ENCODE results near the gene FLNC.

Gene FLNC

DNA sequence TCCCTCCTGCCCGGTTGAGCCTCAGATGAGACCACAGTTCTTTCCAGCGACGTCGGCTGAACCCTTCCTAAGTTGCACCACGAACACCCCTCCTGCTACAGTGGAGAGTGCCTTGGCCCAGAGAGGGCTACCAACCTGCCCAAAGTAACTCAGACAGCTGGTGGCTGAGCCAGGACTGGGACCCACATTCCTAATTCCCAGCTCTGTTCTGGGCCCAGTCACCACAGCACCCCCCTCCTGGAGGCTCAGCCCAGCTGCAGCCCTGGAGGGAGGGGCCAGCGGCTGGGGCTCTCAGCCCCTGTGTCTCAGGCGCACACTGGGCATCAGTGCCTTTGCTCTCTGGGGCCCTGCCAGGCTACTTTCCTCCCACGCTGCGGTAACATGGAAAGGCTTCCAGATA, 43.0 kb downstream of the FLNC start:
- peak in 1 of 10 donors; percentile 59 for DNase-seq
- intact Hi-C loops (cut with DNase I) = no loop called here

DNA sequence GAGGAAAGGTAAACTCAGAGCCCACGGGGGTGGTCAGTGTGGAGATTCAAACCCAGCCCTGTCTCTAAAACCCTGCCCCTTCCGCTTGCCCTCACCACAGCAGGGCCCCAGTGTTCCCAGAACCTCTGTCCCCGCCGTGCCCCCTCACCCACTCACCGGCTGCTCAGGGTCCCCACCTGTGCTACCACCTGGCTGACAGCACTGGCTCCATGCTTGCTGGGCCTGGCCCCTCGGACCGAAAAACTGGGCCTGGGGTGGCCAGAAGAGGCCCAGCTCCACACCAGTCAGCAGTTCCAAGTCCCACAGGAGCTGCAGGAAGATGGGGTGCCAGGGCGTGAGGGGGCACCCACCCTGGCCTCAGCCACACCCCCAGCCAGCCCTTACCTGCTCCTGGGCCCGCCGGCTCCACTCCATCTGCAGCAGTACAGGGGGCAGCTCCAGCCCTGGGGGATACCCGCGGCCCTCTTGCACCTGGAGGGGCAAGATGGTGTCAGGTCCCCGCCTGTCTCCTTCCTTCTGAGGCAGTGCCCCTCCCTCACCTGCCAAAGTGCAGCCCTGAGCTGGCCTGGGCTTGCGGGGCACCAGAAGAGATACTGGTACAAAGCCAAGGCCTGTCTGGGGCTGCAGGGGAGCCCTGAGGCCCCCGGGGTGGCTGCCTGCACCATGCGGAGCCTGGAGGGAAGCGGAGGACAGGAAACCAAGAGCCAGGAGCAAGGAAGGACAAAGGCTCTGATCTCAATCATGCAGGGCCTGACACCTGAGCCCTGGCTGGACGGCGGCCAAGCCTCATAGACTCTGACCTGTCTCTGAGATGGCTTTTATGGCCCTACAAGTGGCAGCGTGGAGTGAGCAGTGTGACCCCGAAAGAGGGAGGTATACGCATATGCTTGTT, 44.2 kb downstream of the FLNC start:
- DNase-seq = peak in 3 of 10 donors; percentile 58 to 82 (median 61)
- intact Hi-C loops (cut with DNase I) = no loop called here

DNA sequence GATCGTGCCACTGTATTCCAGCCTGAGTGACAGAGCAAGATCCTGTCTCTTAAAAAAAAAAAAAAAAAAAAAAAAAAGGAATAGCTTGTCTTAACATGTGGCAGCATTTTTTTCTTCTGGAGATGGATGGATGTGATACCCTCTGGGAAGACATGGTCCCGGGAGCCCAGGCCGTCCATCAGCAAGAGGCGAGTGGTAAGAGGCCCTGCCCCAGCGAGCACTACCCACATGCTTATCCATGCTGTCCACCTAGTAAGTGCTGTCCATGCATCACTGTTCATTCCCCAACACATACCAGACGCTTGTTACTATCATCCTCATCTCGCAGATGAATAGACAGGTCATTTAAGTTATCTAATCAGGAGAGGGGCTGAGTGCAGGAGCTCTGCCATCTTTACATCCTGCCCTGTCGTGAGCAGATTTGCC, 45.3 kb downstream of the FLNC start:
- intact Hi-C loops (cut with DNase I) = no loop called here
- DNase-seq = peak in 3 of 10 donors; percentile 7 to 46 (median 27)

DNA sequence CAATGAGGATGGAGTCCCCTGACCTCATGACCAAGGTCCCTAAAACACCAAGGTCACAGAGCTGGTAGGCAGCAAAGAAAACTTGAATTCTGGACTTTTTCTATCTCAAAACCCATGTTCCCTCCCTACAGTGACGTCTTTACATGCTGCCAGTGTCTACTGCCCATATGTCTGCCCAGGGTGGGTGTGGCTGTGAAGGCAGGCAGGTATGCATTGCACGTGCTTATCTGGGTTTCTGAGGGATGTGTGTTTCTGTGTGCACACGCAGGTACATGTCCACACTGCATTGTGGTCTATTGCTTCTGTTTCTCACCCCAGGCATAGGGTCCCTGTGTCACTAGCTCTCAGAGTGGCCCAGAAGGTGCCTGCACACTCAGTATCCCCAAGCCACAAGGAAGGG, 45.9 kb downstream of the FLNC start:
- intact Hi-C loops (cut with DNase I) = no loop called here
- DNase-seq = peak in 1 of 10 donors; percentile 24

DNA sequence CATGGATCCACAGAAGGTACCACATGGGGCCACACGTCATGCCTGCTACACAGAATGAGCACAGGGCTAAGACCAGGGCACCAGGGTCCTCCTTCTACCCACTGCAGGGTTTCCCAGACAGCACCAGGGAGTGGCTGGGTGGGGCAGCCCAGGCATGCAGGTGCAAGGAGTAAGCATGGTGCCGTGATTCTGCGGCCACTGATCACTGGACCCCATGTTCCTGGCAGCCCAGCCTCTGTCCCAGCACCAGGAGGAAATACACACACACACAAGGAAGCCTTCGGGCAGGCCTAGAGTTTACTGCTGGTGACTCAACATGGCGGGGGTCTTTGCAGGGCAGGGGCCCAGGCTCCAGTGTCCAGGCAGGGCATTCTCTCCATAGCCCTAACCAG, 46.4 kb downstream of the FLNC start:
- intact Hi-C loops (cut with DNase I) = no loop called here
- peak in 3 of 10 donors; percentile 34 to 64 (median 54) for DNase-seq

DNA sequence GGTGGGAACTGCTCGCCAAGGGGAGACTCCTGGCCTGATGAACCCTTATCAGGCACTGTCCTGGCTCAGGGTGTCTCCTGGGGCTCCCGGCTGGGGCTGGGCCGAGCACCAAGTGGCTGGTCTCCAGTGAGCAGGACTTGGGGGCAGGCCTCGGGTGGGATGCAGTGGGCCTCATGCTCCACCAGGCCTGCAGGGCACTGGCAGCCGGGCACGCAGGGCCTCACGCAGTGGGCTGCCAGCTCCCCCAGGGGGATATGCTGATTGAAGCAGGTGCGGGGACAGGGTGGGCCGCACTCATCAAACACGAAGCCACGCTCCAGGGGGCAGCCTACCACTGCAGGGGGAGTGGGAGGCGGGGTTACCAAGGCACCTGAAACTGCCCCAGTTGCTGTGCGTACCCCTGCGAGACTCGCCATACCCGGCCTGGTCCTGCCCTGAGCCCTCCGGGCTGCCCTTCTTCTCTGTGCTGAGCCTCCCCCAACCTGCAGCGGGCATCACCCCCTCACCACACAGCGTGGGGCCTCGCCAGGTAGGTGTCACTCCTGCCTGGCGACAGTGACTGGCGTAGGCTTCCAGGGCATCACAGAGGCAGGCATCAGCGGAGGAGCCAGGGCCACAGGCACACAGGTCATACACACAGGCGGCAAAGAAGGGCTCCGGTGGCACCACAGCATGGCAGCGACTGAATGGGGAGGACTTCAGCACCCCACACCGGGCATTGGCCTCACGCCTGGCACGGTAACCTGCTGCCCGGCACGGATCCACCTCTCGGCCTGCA, 47.0 kb downstream of the FLNC start:
- peak in 3 of 10 donors; percentile 58 to 83 (median 66) for DNase-seq
- intact Hi-C loops (cut with DNase I) = no loop called here

DNA sequence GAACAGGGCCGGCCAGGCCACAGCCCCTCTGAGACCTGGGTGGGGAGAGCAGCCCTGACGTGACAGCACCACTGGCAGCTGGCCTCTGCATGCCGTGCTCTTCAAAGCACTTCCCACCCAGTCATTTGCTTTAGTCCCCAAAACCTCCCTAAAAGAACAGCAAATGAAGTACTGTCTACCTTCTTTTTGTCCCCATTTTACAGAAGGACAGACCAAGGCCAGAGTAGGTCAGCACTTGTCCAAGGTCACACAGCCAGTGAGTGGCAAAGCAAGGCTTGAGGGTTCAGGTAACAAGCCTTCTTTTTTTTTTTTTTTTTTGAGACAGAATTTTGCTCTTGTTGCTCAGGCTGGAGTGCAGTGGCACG, 47.5 kb downstream of the FLNC start:
- intact Hi-C loops (cut with DNase I) = no loop called here
- DNase-seq = peak in 2 of 10 donors; percentile 17 to 29

DNA sequence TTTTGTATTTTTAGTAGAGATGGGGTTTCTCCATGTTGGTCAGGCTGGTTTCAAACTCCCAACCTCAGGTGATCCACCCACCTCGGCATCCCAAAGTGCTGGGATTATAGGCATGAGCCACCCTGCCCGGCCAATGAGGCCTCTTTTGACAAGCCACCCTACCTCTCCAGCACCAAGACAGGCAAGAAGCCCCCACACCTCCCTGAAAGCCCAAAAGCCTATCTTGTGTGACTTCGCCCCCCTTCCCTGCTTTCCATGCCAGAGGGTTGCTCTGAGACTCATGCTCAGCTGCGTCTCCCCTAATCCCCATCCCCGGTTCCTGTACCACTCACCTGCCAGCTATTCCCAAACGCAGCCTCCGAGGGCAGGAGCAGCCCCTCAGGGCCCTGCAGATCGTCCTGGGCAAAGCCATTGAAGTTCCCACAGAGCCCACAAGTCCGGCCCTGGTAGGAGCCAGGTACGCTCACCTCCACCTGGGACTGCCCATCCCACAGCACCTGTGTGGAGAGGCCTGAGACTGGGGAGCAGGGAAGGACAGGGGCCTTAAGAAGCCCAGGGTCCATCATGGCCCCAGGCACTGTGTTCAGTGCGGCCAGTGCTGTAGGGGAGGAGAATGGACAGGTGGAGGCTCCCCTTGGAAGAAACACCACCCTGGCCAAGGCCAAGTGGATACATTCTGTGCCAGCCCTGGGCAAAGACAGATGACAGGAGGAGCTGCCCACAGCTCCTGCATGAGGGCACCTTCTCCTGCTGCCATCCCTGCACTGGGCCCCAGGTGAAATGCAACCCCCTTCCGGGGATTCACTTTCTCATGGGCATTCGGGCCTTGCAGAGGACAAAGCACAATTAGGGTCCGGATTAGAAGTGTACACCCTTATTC, 48.3 kb downstream of the FLNC start:
- intact Hi-C loops (cut with DNase I) = no loop called here
- peak in 4 of 10 donors; percentile 6 to 77 (median 62) for DNase-seq

DNA sequence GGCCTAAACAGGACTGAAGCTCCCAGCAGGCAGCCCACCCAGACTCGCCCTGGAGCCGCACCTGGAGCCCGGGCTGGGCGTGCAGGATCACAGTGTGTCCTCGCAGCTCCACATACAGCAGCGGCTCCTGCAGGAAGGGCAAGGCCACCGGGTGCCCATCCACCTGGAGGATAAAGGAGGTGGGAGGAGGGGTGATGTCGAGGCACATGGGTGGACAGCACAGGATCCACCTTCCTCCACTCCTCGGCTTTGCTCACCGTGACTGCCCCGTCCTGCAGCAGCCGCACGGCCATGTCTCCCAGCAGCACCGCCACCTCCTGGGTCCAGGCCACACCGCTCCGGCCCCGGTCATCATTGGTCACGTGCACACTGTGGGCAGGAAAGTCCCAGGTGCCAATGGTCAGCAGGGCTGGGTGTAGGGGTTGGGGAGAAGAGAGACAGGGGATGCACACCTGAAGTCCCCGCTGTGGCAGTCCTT, 49.3 kb downstream of the FLNC start:
- intact Hi-C loops (cut with DNase I) = no loop called here
- DNase-seq = peak in 3 of 10 donors; percentile 72 to 82 (median 82)

DNA sequence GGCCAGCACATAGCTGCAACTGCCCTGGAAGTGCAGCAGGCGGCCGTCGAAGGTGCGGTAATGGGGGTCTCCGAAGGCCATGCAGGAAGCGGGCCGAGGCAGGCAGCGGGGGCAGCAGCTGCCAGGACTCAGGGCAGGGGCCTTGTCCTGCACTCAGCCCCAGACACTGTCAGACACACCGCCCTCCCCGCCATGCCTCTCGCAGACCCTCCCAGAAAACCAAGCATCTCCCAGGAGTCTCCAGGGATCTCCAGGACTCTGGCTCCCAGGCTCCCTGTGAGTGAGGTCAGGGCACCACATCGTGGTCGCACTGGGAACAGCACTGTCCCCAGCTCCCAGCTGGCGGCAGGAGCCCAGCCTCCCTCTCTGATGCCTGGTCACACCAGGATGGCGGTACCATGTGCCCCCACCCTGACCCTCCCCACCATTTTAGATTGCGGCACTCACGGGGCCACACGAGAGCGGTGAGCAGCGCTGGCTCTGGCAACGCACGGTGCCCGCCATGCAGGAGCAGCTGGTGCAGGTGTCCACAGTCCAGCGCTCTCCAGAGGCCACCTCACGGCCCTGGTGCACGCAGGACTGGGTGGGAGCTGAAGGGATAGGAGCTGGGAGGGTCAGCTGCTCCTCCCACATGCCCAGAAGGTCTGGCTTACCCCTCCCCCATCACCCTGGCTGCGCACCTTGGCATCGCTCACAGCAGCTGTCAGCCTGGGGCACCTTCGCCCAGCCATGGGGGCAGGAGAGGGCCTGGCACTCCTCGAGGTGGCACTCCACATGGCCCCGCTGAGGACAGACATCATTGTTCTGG, 49.9 kb downstream of the FLNC start:
- DNase-seq = peak; percentile 55 to 97 (median 78)
- intact Hi-C loops (cut with DNase I) = loop anchor here (5.0 kb wide), 3 partner anchors 88 to 453 kb away; partner anchors contain the start of genes CCDC136 and METTL2B

DNA sequence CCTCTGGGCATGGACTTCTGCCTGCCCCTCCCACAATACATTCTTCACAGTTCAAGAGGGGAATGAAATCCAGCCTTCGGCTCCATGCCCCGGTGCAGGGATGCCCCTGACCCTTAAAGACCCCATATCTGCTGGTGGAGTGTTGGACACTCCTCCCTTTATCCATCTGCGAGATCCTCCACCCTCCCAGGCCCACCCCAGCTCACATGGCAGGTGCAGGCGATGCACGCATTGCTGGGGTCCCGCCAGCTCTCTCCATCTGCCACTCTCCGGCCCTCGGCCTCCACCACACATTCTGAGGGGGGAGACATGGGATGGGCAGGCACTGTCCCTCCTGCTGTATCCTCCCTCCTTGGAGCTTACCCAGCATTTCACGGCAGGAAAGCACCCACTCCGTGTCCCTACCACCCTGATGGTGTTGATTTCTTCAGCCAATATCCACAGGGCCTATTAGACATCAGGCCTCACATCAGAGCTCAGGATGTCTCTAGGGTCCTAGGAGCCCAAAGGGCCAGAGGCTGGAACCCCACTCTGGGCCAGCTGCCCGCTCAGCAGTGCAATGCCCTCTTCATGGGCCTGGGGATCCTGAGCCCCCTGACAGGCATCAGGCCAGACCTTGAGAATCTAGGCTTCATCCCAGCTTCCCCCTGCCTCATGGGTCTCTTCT, 50.7 kb downstream of the FLNC start:
- intact Hi-C loops (cut with DNase I) = loop anchor here (5.0 kb wide), 3 partner anchors 89 to 454 kb away; partner anchors contain the start of genes CCDC136 and METTL2B
- peak in 3 of 10 donors; percentile 29 to 74 (median 67) for DNase-seq

DNA sequence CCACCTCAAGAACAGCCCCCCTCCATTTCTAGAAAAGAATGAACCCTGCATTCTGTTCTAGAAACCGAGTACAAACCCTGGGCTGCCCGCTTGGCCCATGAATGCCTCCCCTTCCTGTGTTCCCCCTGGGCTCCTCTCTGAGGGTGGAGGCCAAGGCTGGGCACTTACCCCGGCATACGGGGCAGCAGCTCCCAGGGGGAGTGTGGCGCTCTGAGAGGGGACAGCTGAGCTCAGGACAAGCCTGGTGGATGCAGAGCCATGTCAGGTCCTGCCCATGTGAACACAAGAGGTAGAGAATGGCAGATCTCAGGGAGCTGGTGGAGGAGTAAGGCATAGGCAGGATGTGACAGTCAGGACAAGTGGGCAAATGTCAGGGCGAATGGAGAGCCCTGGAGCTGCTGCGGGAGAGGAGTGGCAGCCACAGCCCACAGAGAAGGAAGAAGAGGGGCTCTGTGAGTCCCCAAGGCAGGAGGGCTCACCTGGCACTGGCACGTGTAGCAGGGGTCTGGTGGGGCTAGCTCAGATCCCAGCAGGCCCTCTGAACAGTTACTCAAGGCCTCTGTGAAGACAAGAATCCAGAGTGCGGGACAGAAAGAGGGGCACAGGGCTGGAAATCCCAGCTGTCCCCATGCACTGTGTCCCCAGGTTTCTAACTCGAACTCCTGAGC, 51.4 kb downstream of the FLNC start:
- DNase-seq = peak in 3 of 10 donors; percentile 20 to 78 (median 35)
- intact Hi-C loops (cut with DNase I) = loop anchor here (2.0 to 5.0 kb wide), 4 partner anchors 89 to 454 kb away; partner anchors contain the start of genes CCDC136 and METTL2B

DNA sequence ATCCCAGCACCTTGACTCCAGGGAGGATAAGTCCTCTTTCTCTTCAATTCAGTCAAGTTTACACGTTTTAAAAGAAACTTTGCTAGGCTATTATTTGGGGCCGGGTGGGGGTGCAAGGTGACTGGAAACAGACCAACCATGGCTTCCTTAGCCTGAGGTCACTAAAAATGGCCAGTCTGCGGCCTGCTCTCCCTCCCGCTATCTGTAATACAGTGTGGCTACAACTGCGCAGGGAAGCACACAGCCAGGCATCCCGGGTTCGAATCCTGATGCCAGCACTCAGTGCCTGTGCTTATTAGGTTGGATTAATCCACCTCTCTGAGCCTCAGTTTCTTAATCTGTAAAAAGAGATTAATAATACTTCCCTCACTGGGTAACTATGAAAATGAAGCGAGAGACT, 51.9 kb downstream of the FLNC start:
- intact Hi-C loops (cut with DNase I) = loop anchor here (2.0 to 5.0 kb wide), 4 partner anchors 90 to 455 kb away; partner anchors contain the start of genes CCDC136 and METTL2B
- DNase-seq = peak in 3 of 10 donors; percentile 41 to 55 (median 50)

DNA sequence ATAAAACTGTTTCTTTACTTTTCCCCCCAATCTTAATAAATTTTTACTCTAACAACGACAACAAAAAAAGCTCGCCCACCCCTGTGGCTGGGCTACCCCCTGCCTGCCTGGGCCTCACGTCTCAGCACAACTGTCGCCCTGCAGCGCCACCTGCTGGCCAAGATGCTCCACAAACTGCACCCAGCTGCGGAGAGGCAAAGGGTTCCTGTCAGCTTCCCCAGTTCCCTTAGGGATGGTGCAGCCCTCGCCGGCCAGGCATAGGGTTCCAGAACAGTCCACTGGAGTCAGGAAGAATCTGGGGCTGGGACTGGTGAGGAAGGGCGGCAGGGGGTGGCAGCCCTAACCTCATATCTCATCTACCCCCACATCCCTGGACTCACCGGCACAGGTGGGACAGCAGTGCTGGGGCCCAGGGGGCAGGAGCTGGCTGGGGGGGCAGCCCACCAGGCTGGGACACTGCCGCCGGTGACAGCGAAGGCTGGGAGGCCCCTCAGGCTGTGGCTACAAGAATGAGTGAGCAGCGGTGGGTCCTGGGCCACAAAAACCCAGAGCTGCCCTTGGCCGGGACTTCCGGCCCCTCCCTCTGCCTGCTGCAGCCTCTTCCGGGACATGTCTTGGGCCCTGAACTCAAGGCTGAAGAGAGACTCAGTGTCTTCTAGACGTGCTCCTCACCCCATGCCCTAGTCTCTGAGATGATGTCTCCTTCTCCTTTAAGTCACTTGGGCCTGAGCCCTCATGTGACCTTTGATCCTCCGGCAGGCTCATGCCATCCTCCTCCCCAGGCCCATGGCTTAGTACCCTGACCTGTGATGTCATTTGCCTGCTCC, 53.6 kb downstream of the FLNC start:
- peak; percentile 72 to 97 (median 86) for DNase-seq
- intact Hi-C loops (cut with DNase I) = loop anchor here (2.0 to 5.0 kb wide), 4 partner anchors 92 to 457 kb away; partner anchors contain the start of genes CCDC136 and METTL2B

DNA sequence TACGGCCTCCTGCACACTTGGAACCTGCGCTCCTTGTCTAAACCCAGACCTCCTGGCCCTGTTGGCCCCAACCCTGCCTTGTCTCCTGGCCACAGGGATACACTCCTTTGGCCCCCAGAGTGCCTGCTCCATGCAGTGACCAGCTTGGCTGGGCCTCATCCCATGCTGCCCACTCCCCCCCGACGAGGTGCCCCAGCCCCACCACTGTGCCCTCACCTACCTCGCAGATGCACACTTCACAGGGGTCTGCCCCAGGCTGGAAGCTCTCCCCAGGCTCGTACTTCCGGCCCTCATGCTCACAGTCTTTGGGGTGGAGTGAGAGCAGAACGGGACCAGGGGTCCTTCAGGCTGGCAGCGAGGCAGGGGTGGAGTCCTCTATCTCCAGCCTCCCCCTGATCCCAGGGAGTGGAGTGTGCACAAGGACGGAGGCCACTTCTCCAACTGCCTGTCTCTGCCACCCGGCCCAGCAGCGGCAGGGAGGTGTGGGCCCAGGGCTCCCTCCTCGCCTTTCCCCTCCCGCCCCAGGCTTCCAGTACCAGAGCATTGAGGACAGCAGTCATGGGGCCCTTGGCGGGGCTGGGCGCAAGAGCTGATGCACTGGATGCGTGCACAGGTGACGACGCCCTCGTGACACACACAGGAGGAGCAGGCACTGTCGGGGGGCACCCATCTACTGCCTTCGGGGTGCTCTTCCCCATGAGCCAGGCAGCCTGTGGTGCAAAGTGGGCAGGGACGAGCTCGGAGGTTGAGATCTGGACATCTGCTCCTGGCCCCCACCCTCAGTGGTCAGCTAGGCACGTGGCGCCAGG, 54.6 kb downstream of the FLNC start:
- peak in 4 of 10 donors; percentile 8 to 80 (median 62) for DNase-seq
- intact Hi-C loops (cut with DNase I) = loop anchor here (5.0 kb wide), 3 partner anchors 92 to 457 kb away; partner anchors contain the start of genes CCDC136 and METTL2B

Measured in posterior cingulate gyrus (tissue), 11 donors.